ENCODE results near the gene DEGS1. TPM values are rescaled to one million over a fixed set of nuclear protein-coding genes. Genes with fewer than 3 reads are reported as not detected.

DEGS1 gene
- polyA plus RNA-seq, 1 donor from 2014 or later: 53.7 TPM

- Histone ChIP-seq H3K36me3 (ENCODE audit: insufficient read depth, low read length) (no peaks in the 10 kb centered on the region), H3K79me2 (replicated peaks; ENCODE audit: insufficient read depth, low read length) (no peaks in the 10 kb centered on the region), H2AFZ (ENCODE audit: low read depth, low read length) (no peak overlapping the region), H3K9ac (ENCODE audit: low read length) (no peak overlapping the region), H3K27me3 (ENCODE audit: insufficient read depth, low read depth, low read length) (no peaks in the 10 kb centered on the region), H3F3A (ENCODE audit: insufficient read depth, low read length, poor library complexity, severe bottlenecking) (no peaks in the 10 kb centered on the region), H4K20me1 (ENCODE audit: insufficient read depth) (no peaks in the 10 kb centered on the region), H3K9me2 (ENCODE audit: insufficient read depth, low read length) (no peaks in the 10 kb centered on the region), H3K9me3 (ENCODE audit: low read length) (no peaks in the 10 kb centered on the region), H3K27ac (ENCODE audit: low read length) (no peak overlapping the region), H3K4me2 (ENCODE audit: low read length) (no peak overlapping the region), H3K4me3 (ENCODE audit: low read length) (no peak overlapping the region)
- TF ChIP-seq EP300 (conservative IDR thresholded peaks at IDR 0.05; ENCODE audit: poor library complexity, severe bottlenecking) (no peak), TAF1 (IDR thresholded peaks at IDR 0.05; ENCODE audit: low read depth) (no peak), REST (IDR thresholded peaks at IDR 0.05; ENCODE audit: borderline replicate concordance) (no peak), RAD21 (conservative IDR thresholded peaks at IDR 0.05) (no peak), SMC3 (conservative IDR thresholded peaks at IDR 0.05; ENCODE audit: poor library complexity) (no peak), EZH2 (IDR thresholded peaks at IDR 0.05; ENCODE audit: borderline replicate concordance, insufficient read depth, low read length, poor library complexity, severe bottlenecking) (no peak), MXI1 (conservative IDR thresholded peaks at IDR 0.05; ENCODE audit: poor library complexity, severe bottlenecking) (no peak), CTCF (IDR thresholded peaks at IDR 0.05; ENCODE audit: poor library complexity, severe bottlenecking) (no peak), POLR2AphosphoS5 (IDR thresholded peaks at IDR 0.05) (no peak)
Measured at GRCh38 chr1:224211206-224211962, 28.3 kb downstream of the DEGS1 start.

- Histone ChIP-seq H3K27ac (ENCODE audit: low read length) (no peak overlapping the region), H3K27me3 (ENCODE audit: insufficient read depth, low read depth, low read length) (no peaks in the 10 kb centered on the region), H3K4me3 (ENCODE audit: low read length) (no peak overlapping the region), H3F3A (ENCODE audit: insufficient read depth, low read length, poor library complexity, severe bottlenecking) (no peaks in the 10 kb centered on the region), H3K79me2 (replicated peaks; ENCODE audit: insufficient read depth, low read length) (no peaks in the 10 kb centered on the region), H3K9me3 (ENCODE audit: low read length) (no peaks in the 10 kb centered on the region), H3K9ac (ENCODE audit: low read length) (no peak overlapping the region), H4K20me1 (ENCODE audit: insufficient read depth) (no peaks in the 10 kb centered on the region), H3K36me3 (ENCODE audit: insufficient read depth, low read length) (no peaks in the 10 kb centered on the region), H3K4me2 (ENCODE audit: low read length) (no peak overlapping the region), H2AFZ (ENCODE audit: low read depth, low read length) (no peak overlapping the region), H3K9me2 (ENCODE audit: insufficient read depth, low read length) (no peaks in the 10 kb centered on the region)
- TF ChIP-seq EZH2 (IDR thresholded peaks at IDR 0.05; ENCODE audit: borderline replicate concordance, insufficient read depth, low read length, poor library complexity, severe bottlenecking): no peak
- no peak for TF ChIP-seq REST (IDR thresholded peaks at IDR 0.05; ENCODE audit: borderline replicate concordance)
- TF ChIP-seq EP300 (conservative IDR thresholded peaks at IDR 0.05; ENCODE audit: poor library complexity, severe bottlenecking): no peak
- no peak for TF ChIP-seq CTCF (IDR thresholded peaks at IDR 0.05; ENCODE audit: poor library complexity, severe bottlenecking)
- no peak for TF ChIP-seq RAD21 (conservative IDR thresholded peaks at IDR 0.05)
Measured at GRCh38 chr1:224212618-224213061, 29.6 kb downstream of the DEGS1 start.

Measured in neural cell (in vitro differentiated cells).